NB4 (cell line): Measurements from ENCODE around the gene ASB2.

Source experiments
- DNase-seq: peaks from one replicate; pipeline ENCODE4 v3.0.0; 2010; ENCODE audit warnings: low read depth
- H3K4me3 ChIP-seq: one replicate; pipeline ENCODE4 v1.5.1; 2011; ENCODE audit warnings: mild to moderate bottlenecking, low read depth, low read length, moderate library complexity
- MYC ChIP-seq: IDR thresholded peaks from 2 replicates; pipeline ENCODE4 v1.6.1; 2011; ENCODE audit warnings: low read depth, low read length
- POLR2A ChIP-seq: IDR thresholded peaks from 2 replicates; pipeline ENCODE4 v1.6.1; 2011; ENCODE audit warnings: mild to moderate bottlenecking; ENCODE audit not compliant: insufficient read length; ENCODE audit errors: extremely low read depth
- TF ChIP-seq, protein P1 (sequence below): IDR thresholded peaks from one replicate; pipeline ENCODE4 v1.5.1; 2012; ENCODE audit warnings: low read depth, low read length
- TF ChIP-seq, protein P2 (sequence below): IDR thresholded peaks from 2 replicates; pipeline ENCODE4 v1.6.1; 2011; ENCODE audit warnings: low read depth, low read length

Gene ASB2

DNA sequence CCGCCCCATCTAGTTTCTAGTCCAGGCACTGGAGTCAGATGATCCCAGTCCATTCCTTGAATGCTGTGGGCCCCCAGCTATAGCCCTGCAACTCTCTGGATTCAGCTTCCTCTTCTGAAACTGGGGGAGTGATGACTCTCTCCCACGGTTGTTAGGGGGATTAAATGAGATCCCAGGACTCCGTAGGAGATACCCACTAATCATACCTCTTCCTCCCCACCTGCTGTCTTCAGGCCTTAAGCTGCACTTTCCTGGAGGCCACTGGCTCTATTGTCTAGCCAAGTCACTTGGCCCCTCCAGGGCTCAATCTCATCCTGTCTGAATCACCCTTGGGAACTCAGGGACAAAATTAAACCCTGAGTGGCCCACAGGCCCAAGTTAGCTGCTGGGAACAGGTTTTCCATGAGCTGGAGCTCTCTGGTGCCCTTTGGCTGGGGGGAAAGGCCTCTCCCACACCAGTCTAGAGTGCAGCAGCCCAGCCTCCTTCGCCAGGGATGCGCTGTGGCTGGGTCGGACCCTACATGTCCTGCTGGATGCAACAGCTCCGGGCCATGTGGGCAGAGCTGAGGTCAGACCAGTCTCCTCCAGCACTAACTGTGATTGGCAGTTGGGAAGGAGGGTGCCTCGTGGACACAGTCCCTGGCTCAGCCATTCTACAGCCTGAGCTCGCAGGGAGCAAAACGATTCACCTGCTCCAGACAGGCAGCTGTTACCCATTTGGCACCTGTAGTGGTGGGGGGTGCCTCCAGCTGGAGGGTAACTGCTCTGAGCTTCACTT, 6.0 kb upstream of the ASB2 start:
- DNase-seq: no peak
- no peak overlapping the region for H3K4me3 ChIP-seq
- TF ChIP-seq POLR2A (no peak), MYC (no peak)
- TF ChIP-seq, protein P1, sequence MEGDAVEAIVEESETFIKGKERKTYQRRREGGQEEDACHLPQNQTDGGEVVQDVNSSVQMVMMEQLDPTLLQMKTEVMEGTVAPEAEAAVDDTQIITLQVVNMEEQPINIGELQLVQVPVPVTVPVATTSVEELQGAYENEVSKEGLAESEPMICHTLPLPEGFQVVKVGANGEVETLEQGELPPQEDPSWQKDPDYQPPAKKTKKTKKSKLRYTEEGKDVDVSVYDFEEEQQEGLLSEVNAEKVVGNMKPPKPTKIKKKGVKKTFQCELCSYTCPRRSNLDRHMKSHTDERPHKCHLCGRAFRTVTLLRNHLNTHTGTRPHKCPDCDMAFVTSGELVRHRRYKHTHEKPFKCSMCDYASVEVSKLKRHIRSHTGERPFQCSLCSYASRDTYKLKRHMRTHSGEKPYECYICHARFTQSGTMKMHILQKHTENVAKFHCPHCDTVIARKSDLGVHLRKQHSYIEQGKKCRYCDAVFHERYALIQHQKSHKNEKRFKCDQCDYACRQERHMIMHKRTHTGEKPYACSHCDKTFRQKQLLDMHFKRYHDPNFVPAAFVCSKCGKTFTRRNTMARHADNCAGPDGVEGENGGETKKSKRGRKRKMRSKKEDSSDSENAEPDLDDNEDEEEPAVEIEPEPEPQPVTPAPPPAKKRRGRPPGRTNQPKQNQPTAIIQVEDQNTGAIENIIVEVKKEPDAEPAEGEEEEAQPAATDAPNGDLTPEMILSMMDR: no peak
- TF ChIP-seq, protein P2, sequence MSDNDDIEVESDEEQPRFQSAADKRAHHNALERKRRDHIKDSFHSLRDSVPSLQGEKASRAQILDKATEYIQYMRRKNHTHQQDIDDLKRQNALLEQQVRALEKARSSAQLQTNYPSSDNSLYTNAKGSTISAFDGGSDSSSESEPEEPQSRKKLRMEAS: no peak

DNA sequence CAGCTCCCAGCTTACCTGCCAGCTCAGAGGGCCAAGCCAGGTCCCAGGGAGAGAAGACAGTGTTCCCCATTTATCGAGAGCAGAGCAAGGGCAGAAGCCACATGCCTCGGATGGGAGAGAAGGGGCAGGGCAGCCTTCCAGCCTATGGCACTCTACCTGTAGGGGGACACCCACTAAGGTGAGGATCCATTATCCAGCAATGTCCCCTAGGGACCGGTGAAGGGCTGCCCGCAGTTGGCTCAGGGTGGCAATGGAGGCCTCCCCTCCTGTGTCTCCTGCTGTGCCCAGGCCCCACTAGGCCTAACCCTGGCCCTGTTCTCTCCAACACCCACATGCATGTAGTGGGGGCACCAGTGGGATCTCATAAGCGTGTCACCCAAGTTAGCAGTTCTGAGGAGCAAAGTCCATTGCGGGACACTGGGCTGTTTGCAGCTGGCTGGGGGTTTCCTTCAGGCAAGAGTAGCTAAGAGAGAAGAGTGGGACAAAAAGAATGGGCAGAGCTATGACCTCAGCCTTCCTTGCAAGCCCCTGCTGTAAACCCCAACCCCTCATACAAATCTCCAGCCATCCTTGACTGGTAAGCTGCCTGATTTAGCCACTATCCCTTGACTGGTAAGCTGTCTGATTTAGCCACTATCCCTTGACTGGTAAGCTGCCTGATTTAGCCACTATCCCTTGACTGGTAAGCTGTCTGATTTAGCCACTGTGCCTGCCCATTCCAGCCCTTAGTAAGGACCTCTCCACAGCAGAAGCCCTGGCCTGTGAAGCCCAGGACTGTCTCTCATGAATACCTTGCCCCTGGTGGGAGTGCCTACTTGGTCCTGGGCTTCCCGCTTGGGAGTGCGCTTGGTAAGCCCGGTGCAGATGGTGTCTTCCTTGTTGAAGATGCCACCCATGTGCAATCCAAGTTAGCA, 5.2 kb upstream of the ASB2 start:
- no peak overlapping the region for H3K4me3 ChIP-seq
- no peak for DNase-seq
- TF ChIP-seq, protein P2: no peak
- TF ChIP-seq POLR2A: no peak
- TF ChIP-seq, protein P1: no peak
- TF ChIP-seq MYC: no peak

DNA sequence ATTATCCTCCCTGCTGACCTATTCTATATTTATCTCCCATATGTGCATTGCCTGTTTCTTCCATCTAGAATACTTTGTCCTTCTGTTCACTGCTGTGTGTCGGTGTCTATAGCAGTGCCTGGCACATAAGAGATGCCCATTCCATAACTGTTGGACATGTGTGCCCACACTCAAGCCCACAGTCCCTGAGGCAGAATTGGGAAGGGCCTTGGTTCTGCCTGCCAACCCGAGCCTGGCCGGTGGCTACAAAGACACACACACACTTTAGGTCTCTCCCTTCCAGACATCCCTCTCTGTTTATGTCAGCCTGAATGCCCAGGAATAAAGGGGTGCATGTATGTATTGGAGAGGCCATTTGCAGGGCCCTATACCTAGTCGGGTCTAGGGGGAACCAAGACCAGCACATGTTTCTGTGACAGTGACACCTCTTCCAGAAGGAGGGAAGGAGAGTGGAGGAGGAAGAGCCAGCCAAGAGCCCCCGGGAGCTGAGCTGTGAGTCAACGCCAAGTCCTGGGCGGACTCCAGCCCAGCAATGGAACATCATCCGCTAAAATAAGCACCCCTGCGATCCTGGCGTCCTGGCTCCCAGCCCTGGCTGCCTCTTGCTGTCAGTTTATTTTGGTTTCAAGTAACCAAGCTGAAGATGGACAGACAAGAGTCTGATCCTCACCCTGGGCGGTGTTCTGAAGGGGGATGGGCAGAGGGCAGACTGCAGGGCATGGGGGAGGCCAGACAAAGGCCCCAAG, 4.3 kb upstream of the ASB2 start:
- no peak for DNase-seq
- H3K4me3 ChIP-seq: no peak overlapping the region
- TF ChIP-seq POLR2A (no peak), MYC (no peak)
- TF ChIP-seq, protein P2: no peak
- TF ChIP-seq, protein P1: no peak

DNA sequence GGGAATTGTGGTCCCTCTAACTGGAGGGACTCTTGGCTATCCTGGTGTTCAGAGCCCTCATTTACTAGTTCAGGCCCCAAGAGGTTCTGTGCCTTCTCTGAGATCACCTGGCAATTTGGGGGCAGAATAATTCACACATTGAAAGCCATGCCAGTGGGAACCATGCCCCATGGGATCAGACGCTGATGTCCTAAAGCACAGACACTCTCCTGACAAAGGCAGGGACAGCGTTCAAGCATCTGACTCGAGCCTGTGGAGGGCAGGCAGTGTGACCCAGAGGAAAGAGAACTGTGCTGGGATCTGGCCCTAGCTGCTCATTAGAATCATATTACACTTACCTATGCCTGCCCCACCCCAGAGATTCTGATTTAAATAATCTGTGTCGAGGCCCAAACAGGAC, 2.4 kb upstream of the ASB2 start:
- DNase-seq: no peak
- H3K4me3 ChIP-seq: no peak overlapping the region
- TF ChIP-seq POLR2A: no peak

DNA sequence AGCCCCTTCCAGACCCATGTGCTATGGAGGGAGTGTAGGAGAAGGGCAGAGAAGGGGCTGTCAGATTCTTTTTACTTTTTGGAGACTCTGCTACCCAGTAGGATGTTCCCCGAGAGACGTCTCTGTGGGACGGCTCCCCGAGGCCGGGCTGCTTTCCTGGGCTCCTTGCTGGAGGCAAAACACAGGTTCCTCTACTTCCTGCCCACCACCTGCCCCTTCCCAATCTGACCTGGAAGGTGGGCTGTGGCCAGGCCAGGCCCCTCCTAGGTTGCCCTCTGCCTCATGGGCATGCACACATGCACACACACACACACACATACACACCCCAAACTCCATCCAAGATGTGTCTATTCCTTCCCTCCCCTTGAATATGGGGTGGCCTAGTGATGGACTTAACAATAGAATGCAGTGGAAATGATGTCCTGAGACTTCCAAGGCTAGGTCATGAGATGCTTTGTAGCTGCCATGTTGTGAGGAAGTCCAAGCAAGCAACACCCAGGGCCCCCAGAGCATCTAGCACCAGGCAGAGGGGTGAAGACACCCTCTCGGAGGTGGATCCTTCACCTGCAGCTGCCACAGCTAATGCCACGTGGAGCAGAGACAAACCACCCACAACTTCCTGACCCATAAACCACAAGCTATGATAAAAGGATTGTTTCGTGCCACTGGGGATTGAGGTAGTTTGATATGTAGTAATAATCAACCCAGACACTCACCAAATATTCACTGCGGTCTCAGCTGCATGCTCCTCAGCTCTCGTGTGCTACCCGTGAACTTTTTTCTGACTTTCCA, 1.6 kb upstream of the ASB2 start:
- TF ChIP-seq POLR2A: no peak
- TF ChIP-seq, protein P2: peak; percentile 69; the same call in 1 of the 2 replicates
- TF ChIP-seq MYC: peak; percentile 50; the same call in 1 of the 2 replicates
- peak; percentile 64 for DNase-seq
- no peak overlapping the region for H3K4me3 ChIP-seq

DNA sequence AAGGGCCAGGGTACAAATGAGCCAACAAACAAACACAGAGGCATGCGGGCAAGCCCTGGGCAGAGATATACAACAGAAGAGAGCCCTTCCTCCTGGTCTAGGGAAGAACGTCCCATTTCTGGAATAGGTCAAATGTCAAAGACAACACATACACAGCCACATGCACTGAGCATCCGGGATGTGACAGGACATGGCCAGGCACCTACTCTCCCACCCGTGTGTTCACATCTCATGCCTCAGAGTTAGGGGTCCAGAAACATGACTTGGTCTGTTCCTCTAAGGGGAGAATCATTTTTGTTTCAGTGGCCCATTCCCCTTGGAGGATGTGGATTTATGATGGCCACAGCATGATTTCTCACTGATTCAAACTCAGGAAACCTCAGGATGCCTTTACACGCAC, 801 bp upstream of the ASB2 start:
- H3K4me3 ChIP-seq: no peak overlapping the region
- no peak for DNase-seq
- TF ChIP-seq POLR2A (no peak), MYC (no peak)
- TF ChIP-seq, protein P1: no peak
- TF ChIP-seq, protein P2: no peak
